IPS-NIHi7 (cell line): ENCODE results near the gene JAG1.

Experiments
- DNase-seq: peaks from one replicate; pipeline ENCODE4 v3.0.0; 2012; ENCODE audit warnings: mixed read lengths; ENCODE audit errors: extremely low spot score

The JAG1 gene

GRCh38 chr20:10667560-10668167 is 6.1 kb downstream of the JAG1 start:
- DNase-seq, result no peak

DNA sequence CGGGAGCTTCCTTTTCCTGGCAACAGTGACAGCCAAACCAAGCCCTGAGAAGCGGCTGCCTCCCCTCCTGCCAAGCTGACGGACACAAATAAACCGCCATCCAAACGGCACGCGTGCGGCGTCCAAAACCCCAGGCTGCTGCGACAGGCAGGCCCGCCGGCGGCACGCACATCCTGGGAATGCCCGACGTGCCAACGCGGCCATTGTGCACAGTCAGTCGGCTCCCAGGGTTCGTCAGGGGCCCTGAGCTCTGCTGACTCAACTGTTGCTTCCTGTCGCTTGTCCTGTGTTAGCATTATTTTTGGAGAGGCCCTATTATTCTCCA is 6.8 kb downstream of the JAG1 start:
- no peak for DNase-seq

DNA sequence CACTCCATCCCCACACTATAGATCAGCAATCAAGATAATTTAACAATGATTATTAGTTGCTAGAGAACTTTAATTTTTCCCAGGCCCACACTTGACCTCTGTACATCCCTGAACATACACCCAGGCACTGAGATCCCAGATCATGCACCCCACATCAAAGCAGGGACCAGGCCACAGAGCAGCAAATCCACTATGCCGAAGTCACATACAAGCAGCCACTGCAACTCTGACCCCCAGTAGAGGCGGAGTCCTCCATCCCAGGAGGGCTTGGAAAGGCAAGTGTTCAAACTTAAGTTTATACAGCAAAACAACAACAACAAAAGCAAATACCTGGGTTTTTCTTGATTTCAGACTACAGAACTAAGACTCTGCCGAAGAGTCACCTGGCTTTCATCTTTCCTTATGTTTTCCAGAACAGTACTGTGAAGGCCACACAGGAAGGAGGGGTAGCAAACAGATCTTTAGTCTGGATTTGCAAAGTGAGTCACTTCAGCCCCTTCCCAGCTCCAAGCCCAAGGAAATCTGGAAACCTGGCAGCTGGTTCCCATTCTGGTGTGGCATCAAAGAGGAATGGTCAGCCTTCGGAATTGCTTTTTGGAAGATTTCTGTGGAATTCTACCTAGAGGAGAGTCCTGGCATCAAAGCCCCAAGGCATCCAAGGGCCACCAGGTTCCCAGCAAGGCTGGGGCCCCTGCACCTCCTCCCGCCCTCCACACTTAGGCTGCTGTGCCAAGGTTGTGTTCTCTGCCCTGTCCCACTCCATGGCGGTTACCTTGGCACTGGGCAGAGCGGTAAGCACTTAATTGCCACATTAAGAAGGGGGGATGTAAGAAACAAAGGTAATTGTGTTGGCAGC is 7.3 kb downstream of the JAG1 start:
- no peak for DNase-seq

DNA sequence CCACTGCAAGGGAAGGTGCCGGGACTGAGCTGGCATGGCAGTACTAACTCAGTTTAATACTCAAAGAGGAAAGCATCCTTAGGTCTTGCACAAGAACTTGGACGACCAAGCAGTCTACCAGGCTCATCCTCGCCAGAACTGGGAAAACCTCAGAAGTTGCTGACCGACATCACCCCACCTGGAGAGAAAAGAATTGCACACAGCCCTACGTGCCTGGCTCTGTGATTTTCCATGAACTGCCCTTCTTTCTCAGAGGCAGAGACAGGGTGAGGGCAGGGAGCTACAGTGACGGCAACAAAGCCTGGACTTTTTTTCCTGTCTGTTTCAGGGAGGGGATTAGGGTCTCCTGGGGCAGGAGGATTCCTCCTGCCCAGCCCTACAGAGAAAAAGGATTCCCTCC is 8.0 kb downstream of the JAG1 start:
- no peak for DNase-seq

- no peak for DNase-seq
These were observed 8.7 kb downstream of the JAG1 start for GRCh38 chr20:10665027-10665561.

DNA sequence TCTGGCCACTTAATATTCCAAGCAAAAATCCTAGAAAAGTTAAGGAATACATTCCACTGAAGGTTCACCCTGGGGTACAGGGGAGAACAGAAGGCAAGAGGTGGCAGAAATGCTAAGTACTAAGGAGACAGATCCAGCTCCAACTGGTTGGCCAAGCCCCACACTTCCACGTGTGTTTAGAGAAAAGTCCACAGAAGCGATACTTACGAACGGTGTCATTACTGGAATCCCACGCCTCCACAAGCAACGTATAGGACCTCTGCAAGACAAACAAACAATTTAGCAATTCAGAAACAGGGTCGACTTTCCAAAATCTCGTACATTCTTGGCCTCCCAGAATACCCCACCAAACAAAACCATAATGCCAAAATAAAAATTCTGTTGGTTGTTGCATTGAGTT is 10.0 kb downstream of the JAG1 start:
- no peak for DNase-seq

DNA sequence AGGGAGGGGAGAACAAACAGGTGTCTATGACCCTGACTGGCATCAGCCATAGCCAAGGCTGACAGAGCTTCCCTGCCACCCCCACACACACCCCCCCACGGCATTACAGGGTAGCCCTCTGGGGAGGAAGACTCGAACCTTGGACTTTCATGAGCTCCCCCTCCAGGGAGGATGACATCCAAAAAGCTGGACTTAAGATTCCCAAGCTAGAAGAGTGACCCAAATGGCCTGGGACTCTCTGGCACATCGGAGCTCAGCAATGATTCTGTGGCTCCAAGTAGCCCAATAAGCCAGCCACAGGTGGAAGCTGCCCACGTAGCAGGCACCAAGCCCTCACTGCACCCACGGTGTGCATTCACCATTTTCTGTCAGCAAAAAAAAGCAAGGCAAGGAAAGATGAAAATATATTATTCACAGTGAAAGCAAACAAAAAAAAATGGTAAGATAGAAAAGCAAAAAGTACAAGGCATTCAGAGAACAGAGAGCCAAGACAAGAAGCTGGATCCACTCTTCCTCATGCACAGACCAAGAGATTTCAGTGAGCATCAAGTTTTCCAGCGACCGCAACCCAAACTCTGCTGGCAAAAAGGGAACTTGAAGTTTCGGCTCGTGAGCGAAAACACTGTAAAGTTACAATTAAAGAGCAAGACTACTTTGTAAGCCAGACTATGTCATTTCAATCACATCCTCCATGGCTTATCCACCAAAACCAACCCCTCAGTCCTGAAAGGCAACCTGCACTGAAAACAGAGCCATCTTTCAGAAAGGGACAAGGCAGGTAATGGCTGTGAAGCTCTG is 10.9 kb downstream of the JAG1 start:
- no peak for DNase-seq

DNA sequence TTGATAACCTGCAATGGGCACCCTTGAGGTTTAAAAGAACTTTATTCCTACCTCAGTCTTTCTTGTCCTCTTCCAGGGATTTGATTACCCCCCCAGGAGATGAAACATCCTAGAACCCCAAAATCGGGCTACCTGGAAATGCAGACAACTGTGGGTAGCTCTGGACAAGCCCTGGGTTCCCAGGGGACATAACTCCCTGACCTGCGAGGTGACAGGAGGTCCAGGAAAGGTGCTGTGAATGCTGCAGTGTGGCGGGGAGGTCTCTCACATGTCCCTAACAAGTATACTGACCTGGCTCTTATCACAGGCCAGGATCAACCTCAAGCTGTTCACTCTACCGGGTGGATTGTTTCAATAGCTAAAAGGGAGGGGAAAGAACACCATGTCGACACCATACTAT is 11.6 kb downstream of the JAG1 start:
- no peak for DNase-seq

GRCh38 chr20:10661261-10661660 is 12.5 kb downstream of the JAG1 start:
- no peak for DNase-seq

- no peak for DNase-seq
These were observed 13.1 kb downstream of the JAG1 start for GRCh38 chr20:10660661-10661060.

DNA sequence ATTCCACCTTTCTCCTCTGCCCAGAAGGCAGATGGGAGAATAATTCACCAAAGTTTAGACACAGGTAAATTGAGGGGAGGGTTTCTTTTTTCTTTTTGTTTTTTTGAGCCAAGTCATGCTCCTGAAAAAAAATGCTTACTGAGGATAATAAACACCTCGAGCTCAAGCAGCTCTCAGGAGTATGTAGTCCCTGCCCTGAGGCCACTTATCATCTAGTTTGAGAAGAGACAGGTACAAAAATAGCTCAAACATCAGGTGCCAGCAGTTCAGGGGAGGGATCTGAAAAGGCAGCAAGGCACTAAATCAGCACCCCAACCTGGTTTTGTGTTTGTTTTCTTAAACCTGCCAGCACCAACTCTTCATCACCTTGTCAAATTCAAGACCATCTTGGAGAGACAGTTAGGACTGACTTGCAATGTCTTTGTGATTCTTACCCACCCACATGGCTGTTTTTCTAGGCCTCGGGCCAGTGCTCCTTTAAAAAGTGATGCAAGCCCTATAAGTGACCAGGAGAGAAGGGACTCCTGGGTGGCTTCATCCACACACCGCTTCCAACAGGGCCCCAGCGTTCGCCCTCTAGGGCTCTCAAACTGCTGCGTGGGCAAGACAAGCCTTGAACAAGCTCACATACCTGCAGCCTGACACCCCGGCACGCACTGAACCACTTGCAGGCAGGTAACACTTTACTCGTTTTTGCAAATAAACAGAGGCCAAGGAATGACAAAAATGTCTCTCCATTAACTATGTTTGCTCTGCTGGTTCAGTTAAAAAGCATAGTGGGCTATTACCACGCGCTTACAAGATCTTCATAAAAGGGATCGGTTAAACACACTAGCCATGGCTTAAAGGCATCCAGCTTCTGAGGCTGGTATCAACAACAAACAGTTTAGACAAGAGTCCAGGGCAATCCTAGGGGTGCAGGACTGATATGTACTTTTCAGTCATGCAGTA is 13.9 kb downstream of the JAG1 start:
- no peak for DNase-seq

DNA sequence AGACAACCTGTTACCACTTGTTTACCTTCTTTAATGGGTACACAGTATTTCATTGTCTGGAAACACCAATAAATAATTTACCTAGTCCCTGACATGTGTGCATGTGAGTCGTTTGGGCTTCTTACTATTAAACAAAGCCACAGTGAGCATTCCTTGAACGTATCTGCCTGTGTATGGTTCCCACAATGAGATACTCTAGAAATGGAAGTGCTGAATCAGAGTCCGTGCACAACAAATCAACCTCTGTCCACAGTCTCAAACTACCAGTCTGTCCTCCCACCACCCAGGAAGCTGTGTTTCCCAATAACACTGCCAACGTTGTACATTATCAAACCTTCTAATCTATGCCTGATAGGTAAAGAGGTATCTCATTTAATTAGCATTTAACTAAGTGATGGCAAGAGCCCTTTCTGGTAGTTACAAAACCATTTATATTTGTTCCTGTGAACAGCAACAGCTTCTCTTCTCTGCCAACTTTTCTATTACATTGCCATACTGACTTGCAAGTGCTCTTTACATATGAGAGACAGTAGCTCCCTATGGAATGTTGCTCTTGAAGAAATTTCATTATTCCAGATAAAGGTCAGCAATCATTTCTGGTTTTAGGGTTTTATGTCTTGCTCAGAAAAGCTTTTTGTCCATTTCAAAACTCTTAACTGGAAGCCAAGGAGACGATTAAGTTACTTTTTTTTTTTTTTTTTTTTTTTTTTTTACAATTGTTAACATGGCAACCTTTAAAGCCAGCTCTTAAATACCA is 14.7 kb downstream of the JAG1 start:
- DNase-seq, result no peak

DNA sequence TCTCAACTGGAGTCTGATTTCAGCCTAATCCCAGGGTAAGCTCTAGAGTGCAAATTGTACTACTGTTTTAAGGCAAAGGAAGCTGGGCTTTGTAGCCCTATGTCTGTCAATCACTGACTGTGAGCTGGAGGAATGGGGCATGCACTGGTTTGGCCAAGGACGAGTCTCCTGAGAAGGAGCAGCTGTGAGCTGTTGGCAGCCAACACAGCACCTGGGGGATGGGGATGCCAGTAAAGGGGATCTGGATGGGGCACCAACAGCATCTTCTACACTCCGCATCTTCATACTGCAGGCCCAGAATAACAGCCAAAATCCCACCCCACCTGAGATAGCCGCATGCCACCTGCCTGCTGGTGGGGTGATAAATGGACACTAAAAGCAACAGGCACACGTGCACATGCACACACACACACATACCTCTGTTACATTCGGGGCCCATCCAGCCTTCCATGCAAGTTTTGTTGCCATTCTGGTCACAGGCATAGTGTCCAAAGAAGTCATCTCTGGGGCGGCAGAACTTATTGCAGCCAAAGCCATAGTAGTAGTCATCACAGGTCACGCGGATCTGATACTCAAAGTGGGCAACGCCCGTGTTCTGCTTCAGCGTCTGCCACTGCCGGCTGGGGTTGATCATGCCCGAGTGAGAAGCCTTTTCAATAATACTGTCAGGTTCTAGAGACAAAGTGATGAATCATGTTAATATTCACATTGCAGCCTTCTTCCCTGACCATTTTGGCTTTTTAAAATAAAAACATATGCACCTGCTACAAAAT is 15.6 kb downstream of the JAG1 start:
- no peak for DNase-seq

GRCh38 chr20:10657453-10657852 is 16.3 kb downstream of the JAG1 start:
- DNase-seq, result no peak

DNA sequence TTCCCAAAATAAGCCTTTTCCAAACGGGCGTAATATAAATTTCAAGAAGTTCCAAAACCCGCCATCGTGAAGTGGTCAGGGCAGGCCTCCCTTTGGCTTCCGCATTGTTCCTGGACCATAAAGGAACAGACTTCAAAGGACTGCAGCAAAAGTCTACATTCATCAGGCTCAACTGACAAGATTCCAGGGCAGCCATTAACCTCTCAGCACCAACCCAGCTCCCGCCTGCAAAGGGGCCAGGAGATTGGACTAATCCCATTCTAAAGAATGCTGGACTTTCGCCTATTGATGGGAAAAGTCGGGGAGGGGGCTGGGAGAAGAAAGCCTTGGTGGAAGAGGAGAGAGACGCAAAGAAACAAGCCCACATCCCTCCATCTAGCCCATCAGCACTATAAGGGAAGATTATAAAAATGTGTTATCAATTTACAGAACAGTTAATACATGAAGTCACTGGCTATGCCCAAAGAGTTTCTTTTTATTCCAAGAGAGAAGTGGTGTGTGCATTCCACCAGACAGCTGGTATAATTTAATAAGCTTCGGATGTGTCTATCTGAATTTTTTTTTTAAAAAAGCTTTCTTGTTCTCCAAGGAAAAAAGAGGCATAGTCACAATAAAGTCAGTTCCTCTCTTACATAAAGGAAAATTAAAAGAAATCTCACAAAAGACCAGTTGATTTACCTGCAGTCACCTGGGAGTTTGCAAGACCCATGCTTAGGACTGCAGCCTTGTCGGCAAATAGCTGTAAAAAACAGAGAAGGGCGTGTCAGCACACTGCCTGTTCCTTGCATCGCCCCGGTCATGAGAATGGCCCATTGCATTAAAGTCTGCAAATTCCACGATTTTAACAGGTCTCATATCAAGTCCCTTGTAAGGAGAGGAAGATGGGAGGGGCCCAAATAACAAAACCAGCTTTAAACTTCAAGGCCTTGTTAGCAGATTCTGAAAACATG is 17.8 kb downstream of the JAG1 start:
- DNase-seq, result no peak

GRCh38 chr20:10654630-10655029 is 19.2 kb downstream of the JAG1 start:
- no peak for DNase-seq

- no peak for DNase-seq
These were observed 19.6 kb downstream of the JAG1 start for GRCh38 chr20:10654250-10654610.

GRCh38 chr20:10653599-10654249 is 20.1 kb downstream of the JAG1 start:
- DNase-seq, result no peak
